Lung (tissue), 12 donors: ENCODE measurements around the gene FAM228B. TPM values are rescaled to one million over a fixed set of nuclear protein-coding genes. Genes with fewer than 3 reads are reported as not detected.
A peak's percentile ranks its signal among the peaks of the same experiment; 100 is the strongest.

Source experiments
- ATAC-seq: fragments of 200-7000 bp; cut with Tn5 transposase; one replicate; pipeline ENCODE4 v1.9.1; 2020; ENCODE audit warnings: moderate number of reproducible peaks; ENCODE audit not compliant: insufficient read depth, low FRiP score
- DNase-seq, 3 donors: peaks; one replicate each; pipeline ENCODE4 v3.0.0-alpha.2; 2013 to 2017
- H3K27ac ChIP-seq, 2 donors: one replicate each; pipeline ENCODE4 v1.5.1; 2013; ENCODE audit warnings: mild to moderate bottlenecking in 2 of 2, moderate library complexity in 2 of 2, control low read depth in 1 of 2, inconsistent platforms in 1 of 2, low read depth in 1 of 2, low read length in 1 of 2
- H3K27me3 ChIP-seq, 3 donors: one replicate each; pipeline ENCODE4 v1.5.1; 2013; ENCODE audit warnings: low read length in 2 of 3; ENCODE audit not compliant: control insufficient read depth in 3 of 3, insufficient read depth in 3 of 3
- H3K36me3 ChIP-seq, 4 donors: one replicate each; pipeline ENCODE4 v1.5.1; 2013; ENCODE audit warnings: low read length in 4 of 4, mild to moderate bottlenecking in 1 of 4, moderate library complexity in 1 of 4; ENCODE audit not compliant: control insufficient read depth in 4 of 4, insufficient read depth in 4 of 4
- H3K4me1 ChIP-seq, 5 donors: one replicate each; pipeline ENCODE4 v1.5.1; 2013; ENCODE audit warnings: low read length in 5 of 5, mild to moderate bottlenecking in 2 of 5, moderate library complexity in 1 of 5; ENCODE audit not compliant: control insufficient read depth in 5 of 5, insufficient read depth in 5 of 5
- H3K4me3 ChIP-seq: one replicate; pipeline ENCODE4 v1.5.1; 2013; ENCODE audit warnings: mild to moderate bottlenecking, control low read depth, moderate library complexity
- H3K9ac ChIP-seq, 2 donors: one replicate each; pipeline ENCODE4 v1.5.1; 2013; ENCODE audit warnings: low read length in 2 of 2, control low read depth in 1 of 2; ENCODE audit not compliant: insufficient read depth in 1 of 2
- H3K9me3 ChIP-seq, 4 donors: one replicate each; pipeline ENCODE4 v1.5.1; 2013; ENCODE audit warnings: low read length in 3 of 4, mild to moderate bottlenecking in 1 of 4, moderate library complexity in 1 of 4; ENCODE audit not compliant: control insufficient read depth in 4 of 4, insufficient read depth in 3 of 4
- CTCF ChIP-seq: IDR thresholded peaks from 2 replicates; pipeline ENCODE4 v1.5.1; 2012; ENCODE audit warnings: mild to moderate bottlenecking; ENCODE audit errors: control extremely low read depth, extremely low read depth
- WGBS, 2 donors: extraction: QIAGEN DNeasy Blood & Tissue Kit; methylation state at CpG; one replicate each; pipeline ENCODE4 v1.1.7; 2013; 5-methylcytosine and 5-hydroxymethylcytosine counted together
- polyA plus RNA-seq, 2 donors: library from polyadenylated mRNA; stranded (reverse); fragments of 200-250 nt; gene quantifications; one replicate each; pipeline ENCODE4 v1.2.1, GENCODE V29; 2013
- total RNA-seq, 2 donors: library from RNA; depleted of rRNA in 1 of 2; stranded (reverse); fragments of >200 nt in 1 of 2; gene quantifications; one replicate each; pipeline ENCODE4 v1.2.1, GENCODE V29; 2014 to 2021
- donor health status: control.
- donor health status: control.
- donor health status: Bipolar disorder and iron deficiency.
- donor health status: healthy.
- donor health status: DM: yes; HTN: yes; CAD: no.

Gene FAM228B
- total and polyA plus RNA-seq, 4 donors, result 5.0 to 35.4 (median 22.0) TPM

GRCh38 chr2:24077879-24078278 lies 45.4 kb upstream of the FAM228B start:
- DNase-seq (no peak), ATAC-seq (no peak)
- no peak for TF ChIP-seq CTCF
- WGBS, 2 donors, result 53 to 63% methylated on average over 2 of the region's 2 CpGs
- Histone ChIP-seq H3K36me3 (peaks cover 5 to 32% (median 17%) of the 10 kb centered on the region in 4 donors), H3K27me3 (no peaks in the 10 kb centered on the region), H3K4me3 (no peak overlapping the region), H3K9me3 (no peaks in the 10 kb centered on the region), H3K27ac (peak overlapping the region in 1 of 2 donors; percentile 98), H3K4me1 (peaks cover 3 to 19% (median 5%) of the 10 kb centered on the region in 5 donors), H3K9ac (peak overlapping the region; percentile 60 to 63)

- Histone ChIP-seq H3K9me3 (no peaks in the 10 kb centered on the region), H3K9ac (no peak overlapping the region), H3K27me3 (no peaks in the 10 kb centered on the region), H3K4me3 (no peak overlapping the region), H3K36me3 (peaks cover 5 to 25% (median 17%) of the 10 kb centered on the region in 4 donors), H3K4me1 (peaks cover 0 to 30% (median 5%) of the 10 kb centered on the region in 5 donors), H3K27ac (no peak overlapping the region)
- no peak for TF ChIP-seq CTCF
- peak in 2 of 3 donors; percentile 19 to 21 for DNase-seq
- ATAC-seq, result no peak
- WGBS, 2 donors, result 72 to 80% methylated on average over 2 of the region's 2 CpGs
These were observed 42.6 kb upstream of the FAM228B start for GRCh38 chr2:24080701-24081100.

GRCh38 chr2:24082787-24083566 lies 40.3 kb upstream of the FAM228B start:
- WGBS, 2 donors, result 90 to 93% methylated on average over 8 of the region's 8 CpGs
- no peak for ATAC-seq
- Histone ChIP-seq H3K27me3 (no peaks in the 10 kb centered on the region), H3K9me3 (no peaks in the 10 kb centered on the region), H3K4me3 (no peak overlapping the region), H3K4me1 (peaks cover 0 to 19% (median 5%) of the 10 kb centered on the region in 5 donors), H3K9ac (peak overlapping the region; percentile 55 to 77), H3K27ac (peak overlapping the region; percentile 88 to 92), H3K36me3 (peaks cover 5 to 26% (median 18%) of the 10 kb centered on the region in 4 donors)
- peak in 1 of 3 donors; percentile 9 for DNase-seq
- TF ChIP-seq CTCF, result no peak
